ENCODE measurements around the gene CELA3A. TPM values are rescaled to one million over a fixed set of nuclear protein-coding genes. Genes with fewer than 3 reads are reported as not detected.
"Not testable (repeated sequence)": the region's sequence is repeated elsewhere in the genome, so short reads cannot be mapped to it uniquely, and the experiment has no call there.

CELA3A gene
- total and polyA plus RNA-seq, 2 donors: 0.19 to 5.2 TPM

DNA sequence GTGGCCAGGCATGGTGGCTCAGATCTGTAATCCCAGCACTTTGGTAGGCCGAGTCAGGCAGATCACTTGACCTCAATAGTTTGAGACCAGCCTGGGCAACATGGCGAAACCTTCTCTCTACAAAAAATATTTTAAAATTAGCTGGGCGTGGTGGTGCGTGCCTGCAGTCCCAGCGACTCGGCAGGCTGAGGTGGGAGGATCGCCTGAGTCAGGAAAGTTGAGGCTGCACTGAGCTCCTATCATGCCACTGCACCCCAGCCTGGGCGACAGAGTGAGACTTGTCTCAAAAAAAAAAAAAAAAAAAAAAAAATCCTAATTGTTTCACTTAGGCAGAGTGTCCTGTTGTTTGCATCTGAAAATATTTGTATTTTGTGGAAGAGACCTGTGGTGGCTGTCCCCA lies 6.7 kb upstream of the CELA3A start:
- H3K36me3 ChIP-seq (ENCODE audit: control insufficient read depth in 2 of 2, insufficient read depth in 2 of 2, low read length in 1 of 2); H3K4me3 ChIP-seq (ENCODE audit: low read length in 2 of 2); H3K27ac ChIP-seq (ENCODE audit: low read depth in 1 of 2, low read length in 1 of 2); H3K4me1 ChIP-seq (ENCODE audit: control insufficient read depth in 2 of 2, insufficient read depth in 2 of 2, low read length in 2 of 2); DNase-seq (ENCODE audit: low read depth in 6 of 9, low spot score in 9 of 9); H3K27me3 ChIP-seq (ENCODE audit: control insufficient read depth in 2 of 2, insufficient read depth in 1 of 2, low read length in 1 of 2); H3K9me3 ChIP-seq (ENCODE audit: control insufficient read depth in 2 of 2, insufficient read depth in 1 of 2, low read length in 1 of 2): not testable (repeated sequence)
- 96% methylated on average over 8 of the region's 8 CpGs for WGBS

DNA sequence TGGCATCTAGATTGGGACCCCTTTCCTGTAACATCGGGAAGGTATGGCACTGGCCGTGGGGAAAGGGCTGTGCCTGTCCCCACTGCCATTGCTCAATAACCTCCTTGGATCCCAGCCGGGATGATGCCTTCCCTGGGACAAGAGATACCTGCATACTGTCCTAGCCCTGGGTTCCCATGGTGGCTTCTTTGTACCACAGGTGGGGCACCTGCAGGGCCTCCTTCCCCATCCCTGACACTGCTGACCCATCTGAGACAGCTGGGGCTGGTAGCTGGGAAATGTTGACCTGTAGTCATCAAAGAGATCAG lies 4.8 kb upstream of the CELA3A start:
- not testable (repeated sequence) for H3K27ac ChIP-seq (ENCODE audit: low read depth in 1 of 2, low read length in 1 of 2); H3K4me3 ChIP-seq (ENCODE audit: low read length in 2 of 2); DNase-seq (ENCODE audit: low read depth in 6 of 9, low spot score in 9 of 9); H3K36me3 ChIP-seq (ENCODE audit: control insufficient read depth in 2 of 2, insufficient read depth in 2 of 2, low read length in 1 of 2); H3K27me3 ChIP-seq (ENCODE audit: control insufficient read depth in 2 of 2, insufficient read depth in 1 of 2, low read length in 1 of 2); H3K9me3 ChIP-seq (ENCODE audit: control insufficient read depth in 2 of 2, insufficient read depth in 1 of 2, low read length in 1 of 2); H3K4me1 ChIP-seq (ENCODE audit: control insufficient read depth in 2 of 2, insufficient read depth in 2 of 2, low read length in 2 of 2)
- WGBS: 95% methylated on average over 3 of the region's 3 CpGs

DNA sequence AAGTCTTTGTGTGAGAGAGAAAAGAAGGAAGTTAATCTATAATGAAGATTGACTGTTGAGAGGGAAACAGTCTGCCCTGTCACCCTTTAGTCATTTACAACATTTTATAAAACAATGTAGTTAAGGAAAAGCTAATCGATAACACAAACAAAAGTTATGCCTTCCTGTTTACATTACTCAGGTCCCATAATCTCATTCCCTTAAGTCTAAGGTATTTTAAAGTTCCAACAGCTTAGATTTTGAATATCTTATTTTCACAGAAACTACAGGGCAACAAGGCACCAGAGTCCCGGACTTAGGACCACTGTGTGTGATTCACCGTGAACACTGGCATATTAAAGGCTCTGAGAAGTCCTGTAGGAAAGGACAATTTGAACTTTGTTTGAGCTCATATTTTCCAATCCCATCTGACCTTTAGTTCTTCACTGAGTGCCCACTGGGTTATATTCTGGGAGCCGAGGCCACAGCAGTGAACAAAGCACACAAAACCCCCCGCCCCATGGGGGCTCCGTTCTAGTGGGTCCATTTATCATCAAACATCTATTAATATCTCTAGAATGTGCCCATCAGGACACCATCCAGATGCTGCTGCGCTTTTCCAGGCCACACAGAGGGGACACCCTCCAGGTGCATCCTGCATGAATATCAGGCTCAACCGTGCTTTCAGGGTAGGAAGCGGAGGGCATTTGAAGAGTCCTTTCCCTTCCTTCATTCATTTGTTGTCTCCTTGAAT lies 3.4 kb upstream of the CELA3A start:
- H3K27ac ChIP-seq (ENCODE audit: low read depth in 1 of 2, low read length in 1 of 2); H3K9me3 ChIP-seq (ENCODE audit: control insufficient read depth in 2 of 2, insufficient read depth in 1 of 2, low read length in 1 of 2); H3K4me1 ChIP-seq (ENCODE audit: control insufficient read depth in 2 of 2, insufficient read depth in 2 of 2, low read length in 2 of 2); H3K4me3 ChIP-seq (ENCODE audit: low read length in 2 of 2); H3K36me3 ChIP-seq (ENCODE audit: control insufficient read depth in 2 of 2, insufficient read depth in 2 of 2, low read length in 1 of 2); H3K27me3 ChIP-seq (ENCODE audit: control insufficient read depth in 2 of 2, insufficient read depth in 1 of 2, low read length in 1 of 2); DNase-seq (ENCODE audit: low read depth in 6 of 9, low spot score in 9 of 9): not testable (repeated sequence)
- WGBS: 59% methylated on average over 9 of the region's 9 CpGs

DNA sequence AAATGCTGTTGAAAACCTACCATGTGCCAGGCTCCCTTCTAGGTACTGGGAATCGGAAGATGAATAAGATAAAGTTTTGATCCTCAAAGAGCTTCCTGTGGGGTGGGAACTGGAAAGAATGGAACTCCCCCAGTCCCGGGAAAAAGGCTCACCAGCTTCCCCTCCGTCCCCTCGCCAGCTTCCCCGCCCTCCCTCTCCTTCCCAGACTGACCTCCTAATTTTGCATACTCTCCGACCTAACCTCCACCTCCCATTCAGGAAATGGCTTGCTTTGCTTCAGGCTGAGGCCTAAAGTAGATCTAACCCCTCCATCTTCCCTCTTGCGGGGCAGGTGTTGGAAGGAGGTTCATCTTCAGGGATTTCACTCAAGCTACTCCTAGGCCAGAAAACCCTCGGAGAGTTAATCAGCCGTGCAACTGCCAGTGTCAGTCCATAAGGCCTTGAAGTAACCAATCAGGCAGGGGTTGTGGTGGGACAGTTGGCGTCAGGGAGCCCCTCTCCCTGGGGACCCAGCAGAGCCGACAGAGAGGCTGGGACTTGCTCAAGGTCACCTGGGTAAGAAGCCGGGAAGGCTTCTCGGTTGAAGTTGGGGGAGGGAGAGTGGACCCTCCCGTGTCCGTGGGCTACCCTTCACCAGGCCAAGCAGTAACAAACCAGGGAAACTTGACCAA lies 2.7 kb upstream of the CELA3A start:
- not testable (repeated sequence) for H3K27me3 ChIP-seq (ENCODE audit: control insufficient read depth in 2 of 2, insufficient read depth in 1 of 2, low read length in 1 of 2); DNase-seq (ENCODE audit: low read depth in 6 of 9, low spot score in 9 of 9); H3K4me3 ChIP-seq (ENCODE audit: low read length in 2 of 2); H3K9me3 ChIP-seq (ENCODE audit: control insufficient read depth in 2 of 2, insufficient read depth in 1 of 2, low read length in 1 of 2); H3K4me1 ChIP-seq (ENCODE audit: control insufficient read depth in 2 of 2, insufficient read depth in 2 of 2, low read length in 2 of 2); H3K36me3 ChIP-seq (ENCODE audit: control insufficient read depth in 2 of 2, insufficient read depth in 2 of 2, low read length in 1 of 2); H3K27ac ChIP-seq (ENCODE audit: low read depth in 1 of 2, low read length in 1 of 2)
- 95% methylated on average over 15 of the region's 15 CpGs for WGBS

DNA sequence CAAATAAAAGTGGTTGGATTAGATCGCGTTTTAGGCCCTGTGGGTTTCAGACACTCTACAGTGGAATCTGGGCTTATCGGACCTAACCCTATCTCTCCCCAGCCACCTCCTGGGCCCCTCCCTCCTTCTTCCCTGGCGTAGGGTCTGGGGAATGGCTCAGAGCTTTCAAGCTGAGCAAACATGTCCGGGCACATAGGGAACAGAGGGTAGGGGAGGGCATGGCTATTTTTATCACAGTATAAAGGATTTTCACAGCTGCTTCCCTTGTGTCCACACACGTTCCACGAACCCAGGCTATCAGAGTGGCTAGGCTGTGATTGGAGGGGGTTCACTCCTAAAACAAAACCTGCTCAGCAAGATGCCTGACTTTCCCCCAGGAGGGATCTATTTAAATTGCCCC lies 1.8 kb upstream of the CELA3A start:
- WGBS: 89% methylated on average over 7 of the region's 7 CpGs
- not testable (repeated sequence) for H3K4me3 ChIP-seq (ENCODE audit: low read length in 2 of 2); H3K9me3 ChIP-seq (ENCODE audit: control insufficient read depth in 2 of 2, insufficient read depth in 1 of 2, low read length in 1 of 2); H3K4me1 ChIP-seq (ENCODE audit: control insufficient read depth in 2 of 2, insufficient read depth in 2 of 2, low read length in 2 of 2); H3K36me3 ChIP-seq (ENCODE audit: control insufficient read depth in 2 of 2, insufficient read depth in 2 of 2, low read length in 1 of 2); DNase-seq (ENCODE audit: low read depth in 6 of 9, low spot score in 9 of 9); H3K27ac ChIP-seq (ENCODE audit: low read depth in 1 of 2, low read length in 1 of 2); H3K27me3 ChIP-seq (ENCODE audit: control insufficient read depth in 2 of 2, insufficient read depth in 1 of 2, low read length in 1 of 2)

DNA sequence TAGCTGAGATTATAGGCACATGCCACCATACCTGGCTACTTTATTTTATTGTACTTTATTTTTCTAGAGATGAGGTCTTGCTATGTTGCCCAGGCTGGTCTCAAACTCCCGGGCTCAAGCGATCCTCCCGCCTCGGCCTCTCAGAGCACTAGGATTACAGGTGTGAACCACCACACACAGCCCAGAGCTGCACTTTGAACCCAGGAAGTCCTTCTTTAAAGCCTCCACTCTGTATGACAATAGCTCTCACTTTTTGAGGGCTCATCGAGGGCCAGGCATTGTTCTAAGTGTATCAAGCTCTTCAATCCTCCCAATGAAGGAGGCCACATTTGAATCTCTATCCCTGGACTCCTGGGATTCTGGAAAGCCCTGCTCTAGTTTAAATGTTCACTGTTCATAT lies 1.0 kb downstream of the CELA3A start:
- H3K9me3 ChIP-seq (ENCODE audit: control insufficient read depth in 2 of 2, insufficient read depth in 1 of 2, low read length in 1 of 2); H3K27ac ChIP-seq (ENCODE audit: low read depth in 1 of 2, low read length in 1 of 2); DNase-seq (ENCODE audit: low read depth in 6 of 9, low spot score in 9 of 9); H3K27me3 ChIP-seq (ENCODE audit: control insufficient read depth in 2 of 2, insufficient read depth in 1 of 2, low read length in 1 of 2); H3K4me3 ChIP-seq (ENCODE audit: low read length in 2 of 2); H3K36me3 ChIP-seq (ENCODE audit: control insufficient read depth in 2 of 2, insufficient read depth in 2 of 2, low read length in 1 of 2); H3K4me1 ChIP-seq (ENCODE audit: control insufficient read depth in 2 of 2, insufficient read depth in 2 of 2, low read length in 2 of 2): not testable (repeated sequence)
- 85% methylated on average over 5 of the region's 5 CpGs for whole genome bisulfite sequencing

DNA sequence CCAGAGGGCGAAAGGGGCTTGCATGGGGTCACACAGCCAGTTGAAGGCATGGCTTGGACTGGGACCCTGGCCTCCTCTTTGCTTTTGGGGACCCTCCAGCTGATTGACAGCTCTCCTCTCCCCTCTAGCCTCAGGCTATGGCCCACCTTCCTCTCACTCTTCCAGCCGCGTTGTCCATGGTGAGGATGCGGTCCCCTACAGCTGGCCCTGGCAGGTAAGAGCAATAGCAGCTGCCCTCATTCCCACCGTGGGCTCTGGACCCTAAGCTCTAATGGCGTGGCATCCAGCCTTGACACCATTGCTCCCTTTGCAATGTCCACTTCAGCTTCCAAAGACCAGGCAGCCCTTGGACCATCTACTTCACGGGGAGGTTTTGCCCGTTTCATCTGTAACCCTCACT lies 1.4 kb downstream of the CELA3A start:
- not testable (repeated sequence) for H3K27me3 ChIP-seq (ENCODE audit: control insufficient read depth in 2 of 2, insufficient read depth in 1 of 2, low read length in 1 of 2); H3K4me3 ChIP-seq (ENCODE audit: low read length in 2 of 2); DNase-seq (ENCODE audit: low read depth in 6 of 9, low spot score in 9 of 9); H3K27ac ChIP-seq (ENCODE audit: low read depth in 1 of 2, low read length in 1 of 2); H3K4me1 ChIP-seq (ENCODE audit: control insufficient read depth in 2 of 2, insufficient read depth in 2 of 2, low read length in 2 of 2); H3K9me3 ChIP-seq (ENCODE audit: control insufficient read depth in 2 of 2, insufficient read depth in 1 of 2, low read length in 1 of 2); H3K36me3 ChIP-seq (ENCODE audit: control insufficient read depth in 2 of 2, insufficient read depth in 2 of 2, low read length in 1 of 2)
- 97% methylated on average over 8 of the region's 8 CpGs for WGBS

DNA sequence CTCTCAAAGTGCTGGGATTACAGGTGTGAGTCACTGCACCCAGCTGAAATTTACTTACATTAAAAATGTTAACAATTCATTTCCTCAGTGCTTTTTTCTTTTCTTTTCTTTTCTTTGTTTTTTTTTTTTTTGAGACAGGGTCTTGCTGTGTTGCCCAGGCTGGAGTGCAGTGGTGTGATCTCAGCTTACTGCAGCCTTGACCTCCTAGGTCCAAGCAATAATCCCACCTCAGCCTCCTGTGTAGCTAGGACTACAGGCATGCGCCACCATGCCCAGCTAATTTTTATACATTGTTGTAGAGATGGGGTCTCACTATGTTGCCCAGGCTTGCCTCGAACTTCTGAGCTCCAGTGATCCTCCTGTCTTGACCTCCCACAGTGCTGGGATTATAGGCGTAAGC lies 2.5 kb downstream of the CELA3A start:
- not testable (repeated sequence) for H3K4me3 ChIP-seq (ENCODE audit: low read length in 2 of 2); H3K4me1 ChIP-seq (ENCODE audit: control insufficient read depth in 2 of 2, insufficient read depth in 2 of 2, low read length in 2 of 2); H3K9me3 ChIP-seq (ENCODE audit: control insufficient read depth in 2 of 2, insufficient read depth in 1 of 2, low read length in 1 of 2); DNase-seq (ENCODE audit: low read depth in 6 of 9, low spot score in 9 of 9); H3K27me3 ChIP-seq (ENCODE audit: control insufficient read depth in 2 of 2, insufficient read depth in 1 of 2, low read length in 1 of 2); H3K36me3 ChIP-seq (ENCODE audit: control insufficient read depth in 2 of 2, insufficient read depth in 2 of 2, low read length in 1 of 2); H3K27ac ChIP-seq (ENCODE audit: low read depth in 1 of 2, low read length in 1 of 2)
- 97% methylated on average over 3 of the region's 3 CpGs for WGBS

DNA sequence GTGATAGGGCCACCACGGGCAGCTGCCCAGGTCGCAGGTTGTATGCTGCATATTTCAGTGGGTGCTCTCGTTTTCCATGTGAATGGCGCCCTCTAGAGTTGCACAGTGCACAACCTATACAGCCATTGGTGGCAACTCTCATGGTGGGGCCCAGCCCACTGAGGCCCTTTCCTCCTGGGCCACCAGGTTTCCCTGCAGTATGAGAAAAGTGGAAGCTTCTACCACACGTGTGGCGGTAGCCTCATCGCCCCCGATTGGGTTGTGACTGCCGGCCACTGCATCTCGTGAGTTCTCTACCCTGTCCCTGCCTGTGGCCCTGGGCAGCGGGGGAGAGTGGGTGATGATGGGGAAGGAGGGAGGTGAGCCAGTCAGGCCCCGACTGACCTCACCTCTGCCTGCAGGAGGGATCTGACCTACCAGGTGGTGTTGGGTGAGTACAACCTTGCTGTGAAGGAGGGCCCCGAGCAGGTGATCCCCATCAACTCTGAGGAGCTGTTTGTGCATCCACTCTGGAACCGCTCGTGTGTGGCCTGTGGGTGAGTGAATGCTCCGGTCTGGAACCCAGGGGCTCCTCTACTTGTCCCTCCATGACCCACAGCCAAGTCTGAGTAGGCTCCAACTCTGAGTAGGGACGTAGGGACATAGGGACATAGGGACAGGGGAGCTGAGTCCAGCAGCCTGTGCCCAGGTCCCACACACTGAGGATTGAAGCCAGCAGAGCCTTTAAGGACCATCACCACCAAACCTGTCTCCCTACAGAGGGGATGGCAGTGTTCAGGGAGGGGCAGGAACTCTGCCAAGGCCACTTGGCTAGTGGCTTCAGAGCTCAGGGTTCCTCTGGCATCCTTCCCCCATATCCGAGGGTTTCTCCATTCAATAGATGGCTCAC lies 4.0 kb downstream of the CELA3A start:
- H3K4me3 ChIP-seq (ENCODE audit: low read length in 2 of 2); H3K9me3 ChIP-seq (ENCODE audit: control insufficient read depth in 2 of 2, insufficient read depth in 1 of 2, low read length in 1 of 2); H3K27me3 ChIP-seq (ENCODE audit: control insufficient read depth in 2 of 2, insufficient read depth in 1 of 2, low read length in 1 of 2); H3K36me3 ChIP-seq (ENCODE audit: control insufficient read depth in 2 of 2, insufficient read depth in 2 of 2, low read length in 1 of 2); H3K4me1 ChIP-seq (ENCODE audit: control insufficient read depth in 2 of 2, insufficient read depth in 2 of 2, low read length in 2 of 2); H3K27ac ChIP-seq (ENCODE audit: low read depth in 1 of 2, low read length in 1 of 2): not testable (repeated sequence)
- peak in 2 of 9 donors; percentile 30 to 36 for DNase-seq (ENCODE audit: low read depth in 6 of 9, low spot score in 9 of 9)
- WGBS: 83% methylated on average over 18 of the region's 18 CpGs
